ENCODE measurements around the gene BEND2. TPM values are rescaled to one million over a fixed set of nuclear protein-coding genes. Genes with fewer than 3 reads are reported as not detected.
"Not testable (repeated sequence)": the region's sequence is repeated elsewhere in the genome, so short reads cannot be mapped to it uniquely, and the experiment has no call there.

The BEND2 gene
- not detected in 2 replicates for total RNA-seq

DNA sequence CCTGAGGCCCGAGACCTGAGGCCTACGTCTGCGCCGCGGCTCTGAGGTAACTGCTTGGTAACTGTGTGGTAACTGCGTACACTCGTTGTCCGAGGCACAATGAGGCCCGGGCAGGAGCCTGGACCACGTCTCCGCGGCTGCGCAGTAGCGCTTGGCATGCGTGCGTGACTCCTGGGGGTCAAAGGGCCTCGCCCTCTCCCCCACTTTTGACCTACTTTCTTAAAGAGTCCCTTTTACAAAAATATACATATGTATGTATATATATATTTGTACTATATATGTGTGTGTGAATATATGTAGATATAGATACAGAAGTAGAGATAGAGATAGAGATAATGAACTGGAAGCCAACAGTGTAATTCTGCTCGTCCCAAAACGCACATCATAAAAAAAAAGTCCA lies at the start of gene BEND2:
Gene BEND2 (minus strand): TSS at position 101 of the 400 bp plus-strand sequence. CDS start 136 bp downstream, outside the sequence.
- no peak for DNase-seq (ENCODE audit: extremely low read depth, low read depth, low spot score)

DNA sequence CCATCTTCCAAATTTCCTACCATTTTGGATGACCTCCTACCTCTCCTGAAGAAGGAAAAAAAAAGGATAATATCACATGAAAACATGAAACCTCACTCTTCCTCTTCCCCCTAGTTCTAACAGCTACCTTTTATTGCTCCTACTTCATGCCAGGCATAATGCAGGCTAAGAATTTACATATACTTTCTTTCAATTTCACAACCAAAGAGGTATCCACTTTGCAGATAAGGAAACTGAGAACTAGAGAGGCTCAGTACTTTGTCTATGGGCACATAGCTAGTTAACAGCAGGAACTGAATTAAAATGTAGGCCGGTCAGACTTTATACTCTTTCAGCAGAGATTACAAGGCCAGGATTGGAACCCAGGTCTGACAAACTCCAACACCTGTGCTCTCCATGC lies 34.4 kb upstream of the BEND2 start:
- DNase-seq (ENCODE audit: extremely low read depth, low read depth, low spot score) = no peak

DNA sequence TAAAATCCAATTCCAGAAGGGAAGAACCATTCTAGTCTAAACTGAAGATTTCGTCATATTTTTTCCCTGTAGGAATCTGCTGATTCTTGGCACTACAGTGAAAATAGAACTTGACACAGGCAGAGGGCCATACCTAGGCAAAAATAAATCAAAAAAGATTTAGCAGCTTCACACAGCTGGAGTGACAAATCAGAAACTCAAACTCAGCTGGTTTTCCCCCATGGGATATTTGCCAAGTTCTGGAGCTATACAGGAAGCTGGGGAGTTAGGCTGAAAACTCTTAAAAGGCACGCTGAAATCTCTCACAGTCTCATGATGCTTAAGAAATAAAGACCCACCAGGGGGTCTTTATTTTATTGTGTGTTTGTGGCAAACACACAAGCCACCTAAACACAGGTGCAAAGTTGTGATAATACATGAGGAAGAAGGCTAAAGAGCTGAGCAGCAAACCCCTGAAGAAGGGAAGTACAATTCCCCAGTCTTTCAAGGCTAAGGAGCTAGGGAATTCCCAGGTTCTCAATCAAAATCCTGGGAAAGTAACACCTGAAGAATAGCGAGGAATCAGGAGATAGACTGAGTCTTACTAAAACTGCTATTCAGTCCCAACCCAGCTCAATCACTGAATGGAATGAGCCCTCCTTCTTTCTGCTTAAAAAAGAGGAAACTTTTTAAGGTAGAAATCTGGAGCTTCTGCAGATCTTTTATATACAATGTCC lies 32.1 kb upstream of the BEND2 start:
- DNase-seq (ENCODE audit: extremely low read depth, low read depth, low spot score) = no peak

DNA sequence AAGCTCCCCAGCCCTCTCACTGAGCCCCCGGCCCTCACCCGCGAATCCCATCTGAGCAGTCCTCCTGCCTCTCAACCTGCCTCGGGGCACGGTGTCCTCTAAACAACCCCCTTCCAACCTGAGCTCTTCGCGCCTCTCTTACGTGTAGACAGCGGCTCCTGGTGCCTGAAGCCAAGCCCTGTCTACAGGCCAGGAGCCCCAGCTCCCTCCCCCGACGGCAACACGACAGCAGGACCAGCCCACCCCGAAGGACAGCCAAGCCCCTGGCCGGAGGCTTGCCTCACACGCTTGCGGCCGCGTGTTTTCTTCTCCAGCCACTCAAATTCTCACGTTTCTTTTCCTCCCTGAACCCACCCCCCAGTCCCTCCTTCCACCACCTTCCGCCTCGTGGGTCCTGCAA lies 9.0 kb upstream of the BEND2 start:
- DNase-seq (ENCODE audit: extremely low read depth, low read depth, low spot score) = not testable (repeated sequence)

DNA sequence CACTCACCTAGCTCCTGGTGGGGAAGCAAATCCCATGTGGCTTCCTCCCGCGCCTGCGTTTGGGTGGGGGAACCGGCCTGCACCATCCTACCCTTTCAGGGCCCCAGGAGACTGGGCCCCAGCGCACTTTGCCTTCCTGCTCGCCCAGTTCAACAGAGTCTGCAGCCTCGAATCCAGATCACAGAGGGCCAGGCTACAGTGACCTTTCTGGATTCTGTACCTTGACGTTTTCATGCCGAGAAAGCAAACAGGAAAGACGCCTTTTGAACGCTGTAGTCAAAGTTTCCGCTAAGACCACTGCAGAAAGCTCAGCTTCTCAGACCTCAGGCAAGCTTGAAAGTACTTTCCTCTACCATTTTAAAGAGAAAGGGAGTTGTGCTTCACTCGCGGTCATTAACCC lies 7.4 kb upstream of the BEND2 start:
- DNase-seq (ENCODE audit: extremely low read depth, low read depth, low spot score) = no peak

DNA sequence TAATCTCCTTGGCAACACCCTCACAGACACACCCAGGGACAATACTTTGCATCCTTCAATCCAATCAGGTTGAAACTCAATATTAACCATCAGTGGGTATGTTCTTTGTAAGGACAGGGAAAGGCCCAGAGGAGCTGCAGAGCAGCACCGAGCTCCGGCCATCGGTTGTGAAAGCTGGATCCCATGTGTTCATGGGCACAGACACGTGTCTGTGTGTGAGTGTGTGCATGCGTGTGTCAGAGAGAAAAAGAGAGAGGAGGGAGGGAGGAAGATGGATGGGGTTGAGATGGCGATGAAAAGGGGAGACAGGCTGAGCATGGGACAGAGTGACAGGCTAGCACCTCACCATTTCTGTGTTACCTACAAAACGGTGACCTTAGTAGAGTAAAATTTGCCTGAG lies 6.8 kb upstream of the BEND2 start:
- DNase-seq (ENCODE audit: extremely low read depth, low read depth, low spot score) = no peak

- DNase-seq (ENCODE audit: extremely low read depth, low read depth, low spot score) = no peak
These were observed 10.2 kb downstream of the BEND2 start for GRCh38 chrX:18210470-18210869.

DNA sequence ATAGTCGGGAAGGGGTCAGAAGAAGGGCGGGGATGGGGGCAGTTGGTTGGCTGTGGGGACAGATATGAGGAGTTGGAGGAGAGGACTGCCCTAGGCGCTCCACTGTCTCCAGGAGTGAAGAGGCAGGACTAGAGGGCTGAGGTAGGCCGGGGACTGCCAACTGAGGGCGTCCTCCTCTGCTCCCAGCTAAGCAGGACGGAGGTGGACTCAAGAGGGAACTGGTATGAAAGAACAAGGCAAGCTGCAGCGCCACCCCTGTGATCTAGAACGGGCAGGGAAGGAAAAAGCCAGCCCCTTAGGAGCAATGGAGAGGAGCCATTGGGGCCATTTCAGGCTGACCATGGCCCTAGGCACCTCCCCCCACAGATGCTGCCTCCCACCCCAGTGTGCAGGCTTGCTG lies 14.0 kb downstream of the BEND2 start:
- no peak for DNase-seq (ENCODE audit: extremely low read depth, low read depth, low spot score)

- DNase-seq (ENCODE audit: extremely low read depth, low read depth, low spot score) = no peak
These were observed 17.1 kb downstream of the BEND2 start for GRCh38 chrX:18203631-18204030.

GRCh38 chrX:18194688-18195087 lies 26.0 kb downstream of the BEND2 start:
- DNase-seq (ENCODE audit: extremely low read depth, low read depth, low spot score) = no peak

DNA sequence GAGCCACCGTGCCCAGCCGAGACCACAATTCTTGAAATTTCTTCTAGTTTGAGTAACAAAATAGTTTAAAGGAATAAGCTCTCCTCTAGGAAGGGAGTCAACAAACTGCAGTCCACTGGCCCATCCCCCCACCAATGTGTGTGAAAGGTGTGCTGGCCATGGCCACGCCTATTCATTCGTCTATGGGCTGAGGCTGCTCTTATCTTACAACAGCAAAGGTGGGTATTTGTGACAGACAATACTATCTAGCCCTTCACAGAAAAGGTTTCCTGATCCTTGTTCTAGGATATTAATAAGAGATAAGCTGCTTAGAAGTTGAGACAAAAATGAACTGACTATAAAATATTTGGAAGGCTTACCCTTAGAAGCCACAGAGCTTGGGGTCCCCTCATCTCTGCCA lies 41.2 kb downstream of the BEND2 start:
- no peak for DNase-seq (ENCODE audit: extremely low read depth, low read depth, low spot score)

DNA sequence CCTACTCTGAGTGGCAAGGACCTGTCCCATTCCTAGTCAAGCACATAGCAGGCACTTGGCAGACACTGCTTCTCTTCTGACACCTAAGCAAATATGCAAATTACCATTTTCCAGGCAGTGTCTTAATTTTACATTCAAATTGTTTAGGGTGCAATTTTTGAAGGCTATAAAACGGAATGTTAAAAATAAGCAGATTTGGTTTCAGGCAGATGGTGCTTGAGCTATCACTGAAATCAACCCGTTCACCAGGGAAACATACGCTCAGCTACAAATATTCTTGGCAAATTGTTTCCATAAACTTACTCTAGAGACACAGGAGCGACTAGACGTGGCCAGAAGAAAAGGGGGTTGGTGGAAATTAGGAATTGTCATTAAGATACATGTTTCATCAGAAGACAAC lies 45.7 kb downstream of the BEND2 start:
- DNase-seq (ENCODE audit: extremely low read depth, low read depth, low spot score) = no peak

DNA sequence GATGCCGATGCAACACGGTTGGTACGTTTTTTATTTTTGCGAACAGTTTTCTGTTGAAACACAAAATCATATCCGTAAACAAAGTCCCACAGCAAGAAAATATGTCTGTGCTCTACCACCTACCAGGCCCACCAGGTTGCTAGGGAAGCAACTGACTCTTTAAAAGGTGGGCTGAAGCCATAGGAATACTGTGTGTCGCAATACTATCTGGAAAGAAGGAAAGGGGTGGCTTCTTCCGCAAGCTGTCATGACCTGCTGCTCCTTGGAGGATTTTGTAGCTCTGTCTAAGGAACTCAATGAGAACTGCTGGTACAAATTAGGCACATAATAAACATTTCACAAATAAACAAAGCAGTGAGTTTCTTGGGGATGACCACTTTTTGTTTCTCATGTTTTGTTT lies 46.5 kb downstream of the BEND2 start:
- DNase-seq (ENCODE audit: extremely low read depth, low read depth, low spot score) = no peak

- DNase-seq (ENCODE audit: extremely low read depth, low read depth, low spot score) = no peak
These were observed 47.0 kb downstream of the BEND2 start for GRCh38 chrX:18173494-18174180.

DNA sequence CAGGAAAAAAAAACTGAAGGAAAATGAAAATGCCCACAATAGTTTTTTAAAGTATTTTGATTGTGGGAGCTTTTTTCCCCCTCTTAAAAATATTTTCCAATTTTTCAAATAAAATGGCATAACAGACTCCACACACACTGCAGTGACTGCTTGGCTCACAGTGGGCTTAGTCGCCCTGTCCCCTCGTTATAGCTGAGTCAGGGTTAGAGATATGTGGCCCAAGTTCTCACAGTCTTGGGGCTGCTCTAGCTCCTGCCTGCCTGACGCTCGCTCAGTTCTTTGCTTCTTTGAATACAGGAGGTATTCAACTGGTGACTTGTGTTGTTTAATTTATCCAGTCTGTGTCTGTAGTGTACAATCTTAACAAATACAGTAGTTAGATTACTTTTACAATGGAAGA lies 47.7 kb downstream of the BEND2 start:
- no peak for DNase-seq (ENCODE audit: extremely low read depth, low read depth, low spot score)

DNA sequence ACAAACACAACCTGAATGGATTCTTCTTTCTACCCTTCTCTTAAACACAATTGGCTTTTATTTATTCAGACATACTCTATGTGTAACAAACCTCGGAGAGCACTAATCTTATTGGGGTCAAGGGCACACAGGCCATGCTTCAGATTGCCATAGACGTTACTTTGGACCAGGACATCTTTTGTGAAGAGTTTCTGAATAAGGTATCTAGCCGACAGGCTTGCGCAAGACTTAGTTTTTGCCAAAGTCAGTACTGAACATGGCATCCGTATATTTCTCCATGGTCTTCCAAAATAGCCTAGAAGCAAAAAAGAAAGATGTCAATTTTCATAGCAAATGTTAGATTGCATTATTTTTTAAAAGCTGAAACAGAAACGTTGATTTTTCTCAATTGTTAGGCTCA lies 49.8 kb downstream of the BEND2 start:
- DNase-seq (ENCODE audit: extremely low read depth, low read depth, low spot score) = no peak

- no peak for DNase-seq (ENCODE audit: extremely low read depth, low read depth, low spot score)
These were observed 54.6 kb downstream of the BEND2 start for GRCh38 chrX:18166068-18166467.

DNA sequence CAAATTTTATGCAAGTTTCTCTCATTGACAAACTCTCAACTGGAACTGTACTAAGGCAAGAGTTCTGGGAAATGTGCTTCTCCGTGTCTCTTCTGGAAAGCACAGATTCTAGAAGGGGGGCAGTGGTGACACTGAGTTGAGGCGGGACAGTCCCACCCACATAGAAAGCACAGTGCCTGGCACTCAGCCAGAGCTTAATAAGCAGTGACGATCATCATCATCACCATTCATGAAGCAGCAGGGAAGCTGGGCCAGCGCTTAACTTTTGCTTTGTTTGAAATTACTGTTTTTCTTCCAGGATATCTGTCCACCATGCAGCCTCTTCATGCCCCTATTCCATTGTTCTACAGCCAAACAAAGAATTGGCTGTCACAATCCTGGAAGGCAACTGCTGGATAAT lies 60.3 kb downstream of the BEND2 start:
- no peak for DNase-seq (ENCODE audit: extremely low read depth, low read depth, low spot score)

GRCh38 chrX:18158963-18159362 lies 61.7 kb downstream of the BEND2 start:
- no peak for DNase-seq (ENCODE audit: extremely low read depth, low read depth, low spot score)

DNA sequence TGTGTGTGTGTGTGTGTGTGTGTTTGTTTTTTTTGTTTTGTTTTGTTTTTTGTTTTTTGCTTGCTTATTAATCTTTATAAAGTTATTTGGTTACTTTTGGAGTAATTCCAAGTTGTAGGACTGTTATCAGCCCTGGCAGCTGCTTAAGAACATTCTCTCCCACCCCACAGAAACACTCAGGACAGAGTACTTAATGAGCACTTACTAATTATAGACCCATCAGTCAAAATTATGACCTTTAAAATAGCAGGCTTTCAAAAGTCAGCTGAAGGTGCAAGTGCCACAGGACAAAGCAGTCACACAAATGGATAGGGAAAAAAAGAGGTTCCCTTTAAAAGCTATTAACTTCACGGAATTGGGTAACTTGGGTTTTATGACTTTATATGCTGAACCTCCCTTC lies 69.0 kb downstream of the BEND2 start:
- DNase-seq (ENCODE audit: extremely low read depth, low read depth, low spot score) = no peak

DNA sequence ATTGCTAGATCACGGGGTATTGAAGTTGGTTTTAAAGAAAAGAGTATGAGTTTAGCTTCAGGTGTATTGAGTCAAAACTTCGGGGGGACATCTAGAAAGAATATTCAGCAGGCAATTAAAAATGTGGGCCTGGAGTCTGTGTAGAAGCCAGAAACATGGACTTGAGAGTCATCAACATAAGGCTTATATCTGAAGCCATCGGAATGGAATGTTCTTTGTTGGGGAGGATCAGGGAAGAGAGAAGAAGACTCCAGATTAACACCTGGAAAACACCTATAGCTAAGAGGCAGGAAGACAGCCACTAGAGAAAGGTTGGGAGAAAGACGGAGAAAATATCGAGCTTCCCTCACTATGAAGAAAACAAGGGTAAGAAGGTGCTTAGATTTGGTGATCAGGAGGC lies 69.5 kb downstream of the BEND2 start:
- DNase-seq (ENCODE audit: extremely low read depth, low read depth, low spot score) = no peak

DNA sequence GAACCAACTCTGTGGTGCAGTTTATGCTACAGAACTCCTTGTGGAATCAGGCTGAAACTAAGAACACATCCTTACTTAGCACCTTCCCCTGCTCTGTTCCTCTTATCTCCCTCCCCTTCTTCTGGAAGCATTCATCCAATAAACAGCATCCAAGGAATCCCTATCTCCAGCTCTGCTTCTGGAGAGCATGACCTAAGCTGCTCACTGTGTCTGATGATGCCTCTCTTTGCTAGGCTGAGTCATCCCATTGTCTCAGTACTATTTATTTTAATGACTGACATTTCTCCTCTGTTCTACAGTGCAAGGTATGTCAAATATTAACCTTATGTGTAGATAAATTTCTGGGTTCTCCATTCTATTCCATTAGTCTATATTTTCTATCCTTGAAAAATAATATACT lies 71.2 kb downstream of the BEND2 start:
- DNase-seq (ENCODE audit: extremely low read depth, low read depth, low spot score) = no peak

DNA sequence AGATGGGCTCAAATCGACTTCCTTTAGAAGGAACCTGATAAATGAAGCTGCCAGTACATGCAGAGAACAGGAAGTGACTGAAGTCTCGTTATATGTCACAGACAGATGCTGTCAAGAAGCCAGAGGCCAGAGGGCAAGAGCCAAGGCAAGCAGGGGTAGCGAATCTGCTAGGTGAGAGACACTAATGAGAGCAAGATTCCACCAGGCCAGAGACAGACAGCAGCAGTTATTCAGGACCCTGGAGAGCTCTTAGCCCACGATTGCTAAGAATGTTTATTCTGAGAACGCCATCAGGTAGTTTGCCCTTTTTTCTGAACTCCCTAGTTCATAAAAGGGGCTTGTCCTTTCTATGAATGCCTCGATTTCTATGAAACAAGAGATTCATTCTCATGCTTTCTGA lies 73.7 kb downstream of the BEND2 start:
- DNase-seq (ENCODE audit: extremely low read depth, low read depth, low spot score) = no peak
